Measurements from ENCODE around the gene FHIT.

FHIT gene

GRCh38 chr3:60238550-60238949, 1012.7 kb downstream of the FHIT start:
- no peak for DNase-seq

- no peak for DNase-seq
Measured at GRCh38 chr3:60229502-60229901, 1021.8 kb downstream of the FHIT start.

GRCh38 chr3:60228823-60229222, 1022.4 kb downstream of the FHIT start:
- DNase-seq = no peak

GRCh38 chr3:60226912-60227311, 1024.3 kb downstream of the FHIT start:
- no peak for DNase-seq

- DNase-seq = no peak
Measured at GRCh38 chr3:60225848-60226247, 1025.4 kb downstream of the FHIT start.

- no peak for DNase-seq
Measured at GRCh38 chr3:60220768-60221167, 1030.5 kb downstream of the FHIT start.

- DNase-seq = no peak
Measured at GRCh38 chr3:60219501-60219900, 1031.8 kb downstream of the FHIT start.

GRCh38 chr3:60217156-60217911, 1033.9 kb downstream of the FHIT start:
- no peak for DNase-seq

- DNase-seq = no peak
Measured at GRCh38 chr3:60216462-60217075, 1034.7 kb downstream of the FHIT start.

- DNase-seq = no peak
Measured at GRCh38 chr3:60215946-60216345, 1035.3 kb downstream of the FHIT start.

- no peak for DNase-seq
Measured at GRCh38 chr3:60207905-60208304, 1043.3 kb downstream of the FHIT start.

- DNase-seq = no peak
Measured at GRCh38 chr3:60206206-60206605, 1045.0 kb downstream of the FHIT start.

- peak; percentile 63 for DNase-seq
Measured at GRCh38 chr3:60202052-60202726, 1049.1 kb downstream of the FHIT start.

GRCh38 chr3:60199306-60199705, 1051.9 kb downstream of the FHIT start:
- DNase-seq = no peak

- no peak for DNase-seq
Measured at GRCh38 chr3:60198179-60198720, 1053.0 kb downstream of the FHIT start.

GRCh38 chr3:60192297-60193114, 1058.7 kb downstream of the FHIT start:
- peak; percentile 77 for DNase-seq

GRCh38 chr3:60190073-60190472, 1061.2 kb downstream of the FHIT start:
- DNase-seq = no peak

- DNase-seq = no peak
Measured at GRCh38 chr3:60189304-60189703, 1061.9 kb downstream of the FHIT start.

GRCh38 chr3:60188803-60189202, 1062.4 kb downstream of the FHIT start:
- DNase-seq = no peak

GRCh38 chr3:60187343-60187742, 1063.9 kb downstream of the FHIT start:
- no peak for DNase-seq

GRCh38 chr3:60186359-60186758, 1064.9 kb downstream of the FHIT start:
- no peak for DNase-seq

GRCh38 chr3:60185161-60185560, 1066.1 kb downstream of the FHIT start:
- DNase-seq = no peak

GRCh38 chr3:60182697-60183096, 1068.6 kb downstream of the FHIT start:
- no peak for DNase-seq
